Kidney (tissue), 14 donors: ENCODE measurements around the gene NRAS. TPM values are rescaled to one million over a fixed set of nuclear protein-coding genes. Genes with fewer than 3 reads are reported as not detected.

ENCODE experiments used
- DNase-seq, 5 donors: peaks; one replicate each; pipeline ENCODE4 v3.0.0-alpha.2; 2013 to 2020
- FAIRE-seq: peaks from 2 replicates; lab custom pipeline; 2012; peaks lifted over from hg19 to GRCh38; lab: Jason Lieb, UNC
- H3K27ac ChIP-seq, 2 donors: one replicate each; pipeline ENCODE4 v1.7.0; 2013; ENCODE audit warnings: low read depth in 2 of 2, low read length in 2 of 2, inconsistent platforms in 1 of 2
- H3K27me3 ChIP-seq: one replicate; pipeline ENCODE4 v1.7.1; 2013; ENCODE audit warnings: low read length, inconsistent platforms; ENCODE audit not compliant: control insufficient read depth, insufficient read depth
- H3K36me3 ChIP-seq, 3 donors: one replicate each; pipeline versions ENCODE4 v1.7.0 to v1.7.1; 2013; ENCODE audit warnings: low read length in 3 of 3, control low read depth in 1 of 3, inconsistent platforms in 1 of 3; ENCODE audit not compliant: insufficient read depth in 3 of 3, control insufficient read depth in 2 of 3
- H3K4me1 ChIP-seq, 3 donors: one replicate each; pipeline versions ENCODE4 v1.7.0 to v1.7.1; 2013; ENCODE audit warnings: low read length in 3 of 3, inconsistent platforms in 1 of 3, low read depth in 1 of 3; ENCODE audit not compliant: control insufficient read depth in 2 of 3, insufficient read depth in 2 of 3
- H3K4me3 ChIP-seq, 3 donors: one replicate each; pipeline versions ENCODE4 v1.7.0 to v1.8.1; 2013; ENCODE audit warnings: low read length in 3 of 3, control low read depth in 1 of 3, inconsistent platforms in 1 of 3
- H3K9ac ChIP-seq, 3 donors: one replicate each; pipeline versions ENCODE4 v1.7.0 to v1.7.1; 2013; ENCODE audit warnings: low read length in 3 of 3, control low read depth in 1 of 3, inconsistent platforms in 1 of 3
- H3K9me3 ChIP-seq, 3 donors: one replicate each; pipeline versions ENCODE4 v1.7.0 to v1.7.1; 2013; ENCODE audit warnings: low read length in 3 of 3, control low read depth in 1 of 3, inconsistent platforms in 1 of 3; ENCODE audit not compliant: control insufficient read depth in 2 of 3, insufficient read depth in 1 of 3
- intact Hi-C: fragments of 100-400 bp; cut with DNase I; formaldehyde crosslinking; loops from one replicate; pipeline ENCODE4 v1.11.1; 2022
- polyA plus RNA-seq: library from polyadenylated mRNA; stranded (reverse); fragments of 350-450 nt; fragmentation: Illumina TruSeq; extraction: RNeasy Lipid Tissue Mini Kit (QIAGEN cat#74804); gene quantifications from one replicate; pipeline ENCODE4 v1.2.3, GENCODE V29; 2014; ENCODE audit warnings: low read depth, low replicate concordance; ENCODE audit not compliant: insufficient read depth
- total RNA-seq: library from RNA; stranded (reverse); fragmentation: NEBNext Ultra II Directional; extraction: Animal tissue kit (Norgen Biotek cat#: 25700); gene quantifications from one replicate; pipeline ENCODE4 v1.2.1, GENCODE V29; 2021
- TF ChIP-seq, protein P1 (sequence below): IDR thresholded peaks from 3 replicates; pipeline ENCODE4 v1.5.1; 2012; ENCODE audit warnings: mild to moderate bottlenecking, moderate library complexity, borderline replicate concordance; ENCODE audit not compliant: insufficient read depth; ENCODE audit errors: extremely low read depth
- donor health status: control.
- donor health status: control.
- donor health status: control.
- donor health status: control.
- donor health status: control.
- donor health status: DM: yes; HTN: yes; CAD: no.
- donor health status: Normal renal cell carcinoma (clear cell type).

NRAS gene
- total and polyA plus RNA-seq, 2 donors from 2014 or later, result 13.3 to 35.2 TPM

GRCh38 chr1:114668784-114669561, 47.6 kb downstream of the NRAS start:
- Histone ChIP-seq H3K27ac (peak overlapping the region in 1 of 2 donors; percentile 65), H3K36me3 (no peaks in the 10 kb centered on the region), H3K4me1 (peaks cover 0 to 4% (median 0%) of the 10 kb centered on the region in 3 donors), H3K27me3 (no peaks in the 10 kb centered on the region), H3K4me3 (peak overlapping the region; percentile 74 to 82 (median 75)), H3K9me3 (no peaks in the 10 kb centered on the region), H3K9ac (peak overlapping the region; percentile 26 to 83 (median 37))
- TF ChIP-seq, protein P1, sequence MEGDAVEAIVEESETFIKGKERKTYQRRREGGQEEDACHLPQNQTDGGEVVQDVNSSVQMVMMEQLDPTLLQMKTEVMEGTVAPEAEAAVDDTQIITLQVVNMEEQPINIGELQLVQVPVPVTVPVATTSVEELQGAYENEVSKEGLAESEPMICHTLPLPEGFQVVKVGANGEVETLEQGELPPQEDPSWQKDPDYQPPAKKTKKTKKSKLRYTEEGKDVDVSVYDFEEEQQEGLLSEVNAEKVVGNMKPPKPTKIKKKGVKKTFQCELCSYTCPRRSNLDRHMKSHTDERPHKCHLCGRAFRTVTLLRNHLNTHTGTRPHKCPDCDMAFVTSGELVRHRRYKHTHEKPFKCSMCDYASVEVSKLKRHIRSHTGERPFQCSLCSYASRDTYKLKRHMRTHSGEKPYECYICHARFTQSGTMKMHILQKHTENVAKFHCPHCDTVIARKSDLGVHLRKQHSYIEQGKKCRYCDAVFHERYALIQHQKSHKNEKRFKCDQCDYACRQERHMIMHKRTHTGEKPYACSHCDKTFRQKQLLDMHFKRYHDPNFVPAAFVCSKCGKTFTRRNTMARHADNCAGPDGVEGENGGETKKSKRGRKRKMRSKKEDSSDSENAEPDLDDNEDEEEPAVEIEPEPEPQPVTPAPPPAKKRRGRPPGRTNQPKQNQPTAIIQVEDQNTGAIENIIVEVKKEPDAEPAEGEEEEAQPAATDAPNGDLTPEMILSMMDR, result no peak
- no peak for FAIRE-seq
- DNase-seq, result peak in 1 of 5 donors; percentile 16
- intact Hi-C loops, result no loop called here

- peaks cover 0 to 4% (median 0%) of the 10 kb centered on the region in 3 donors for H3K4me1 ChIP-seq
- DNase-seq (no peak), FAIRE-seq (no peak)
- intact Hi-C loops, result no loop called here
- no peaks in the 10 kb centered on the region for H3K27me3 ChIP-seq
- H3K9ac ChIP-seq, result no peak overlapping the region
- TF ChIP-seq, protein P1, result no peak
- no peaks in the 10 kb centered on the region for H3K36me3 ChIP-seq
- H3K4me3 ChIP-seq, result no peak overlapping the region
- no peak overlapping the region for H3K27ac ChIP-seq
- no peaks in the 10 kb centered on the region for H3K9me3 ChIP-seq
Observed at GRCh38 chr1:114668373-114668772, 48.2 kb downstream of the NRAS start.

GRCh38 chr1:114666954-114667353, 49.6 kb downstream of the NRAS start:
- FAIRE-seq (no peak), DNase-seq (no peak)
- Histone ChIP-seq H3K27ac (no peak overlapping the region), H3K9ac (no peak overlapping the region), H3K27me3 (no peaks in the 10 kb centered on the region), H3K4me1 (peaks cover 0 to 4% (median 0%) of the 10 kb centered on the region in 3 donors), H3K36me3 (no peaks in the 10 kb centered on the region), H3K4me3 (no peak overlapping the region), H3K9me3 (no peaks in the 10 kb centered on the region)
- intact Hi-C loops, result no loop called here
- TF ChIP-seq, protein P1, result no peak
